Measurements from ENCODE around the gene ZNF616. TPM values are rescaled to one million over a fixed set of nuclear protein-coding genes. Genes with fewer than 3 reads are reported as not detected.
A peak's percentile ranks its signal among the peaks of the same experiment; 100 is the strongest.

Gene ZNF616
- polyA plus RNA-seq, 1 donor (not counting 4 experiments of a cell fraction or from before 2014, with no cell fraction given), result 7.6 TPM

- dilution Hi-C loops (cut with MboI; ENCODE audit: extremely low pct_ligation_motif_present, low sequenced_read_pairs), result no loop called here
- H3K4me3 ChIP-seq (ENCODE audit: control insufficient read depth in 2 of 3, extremely low read depth in 1 of 3, insufficient read depth in 2 of 3, low read depth in 1 of 3, low read length in 3 of 3), result peak within 1 kb of the TSS; percentile 86 to 98 (median 97)
- TF ChIP-seq EZH2 (IDR thresholded peaks at IDR 0.05; ENCODE audit: low read length) (no peak), CTCF (optimal IDR thresholded peaks at IDR 0.05 in 1 of 3, IDR thresholded peaks at IDR 0.05 in 1 of 3, conservative IDR thresholded peaks at IDR 0.05 in 1 of 3; ENCODE audit: extremely low read depth in 1 of 3, insufficient read depth in 2 of 3, low read length in 3 of 3) (no peak)
- FAIRE-seq, result peak; percentile 68
- H2AFZ ChIP-seq (ENCODE audit: control insufficient read depth, low read length), result peak within 1 kb of the TSS; percentile 97
- peaks cover 3% of the 10 kb centered on the region for H3K4me1 ChIP-seq (ENCODE audit: control insufficient read depth, extremely low read depth, insufficient read depth, low read length)
- H3K9me1 ChIP-seq (ENCODE audit: control insufficient read depth, extremely low read depth, insufficient read depth, low read length), result no peaks in the 10 kb centered on the region
- H4K20me1 ChIP-seq (ENCODE audit: control insufficient read depth, extremely low read depth, insufficient read depth, low read length), result no peaks in the 10 kb centered on the region
- peaks cover 2 to 5% of the 10 kb centered on the region in 2 experiments for H3K36me3 ChIP-seq (ENCODE audit: control insufficient read depth in 2 of 2, extremely low read depth in 1 of 2, insufficient read depth in 2 of 2, low read length in 2 of 2)
- H3K27ac ChIP-seq (ENCODE audit: control insufficient read depth, insufficient read depth, low read length), result peak within 1 kb of the TSS; percentile 79
- no peaks in the 10 kb centered on the region for H3K9me3 ChIP-seq (ENCODE audit: control insufficient read depth, low read depth, low read length)
- H3K79me2 ChIP-seq (ENCODE audit: control insufficient read depth, insufficient read depth, low read length), result peaks cover 6% of the 10 kb centered on the region
- peak within 1 kb of the TSS; percentile 94 for H3K4me2 ChIP-seq (ENCODE audit: control insufficient read depth, extremely low read depth, insufficient read depth, low read depth, low read length)
- H3K9ac ChIP-seq (ENCODE audit: control insufficient read depth, extremely low read depth, insufficient read depth, low read length), result peak within 1 kb of the TSS; percentile 93
- DNase-seq (ENCODE audit: low read depth, low spot score), result peak; percentile 23
- no peaks in the 10 kb centered on the region for H3K27me3 ChIP-seq (ENCODE audit: control insufficient read depth, extremely low read depth, insufficient read depth, low read length)
Observed at GRCh38 chr19:52171321-52172169, 31.8 kb upstream of the ZNF616 start, which contains the start of gene ZNF836. ZNF836 (minus strand) TSS chr19:52171621; CDS start chr19:52168072, 3,549 bp downstream.

GRCh38 chr19:52170863-52171320, 31.2 kb upstream of the ZNF616 start:
- FAIRE-seq (no peak), DNase-seq (ENCODE audit: low read depth, low spot score) (no peak)
- Histone ChIP-seq H3K9me1 (ENCODE audit: control insufficient read depth, extremely low read depth, insufficient read depth, low read length) (no peaks in the 10 kb centered on the region), H2AFZ (ENCODE audit: control insufficient read depth, low read length) (peak overlapping the region; percentile 97), H3K4me3 (ENCODE audit: control insufficient read depth in 2 of 3, extremely low read depth in 1 of 3, insufficient read depth in 2 of 3, low read depth in 1 of 3, low read length in 3 of 3) (peak overlapping the region; percentile 86 to 98 (median 97)), H4K20me1 (ENCODE audit: control insufficient read depth, extremely low read depth, insufficient read depth, low read length) (no peaks in the 10 kb centered on the region), H3K27ac (ENCODE audit: control insufficient read depth, insufficient read depth, low read length) (peak overlapping the region; percentile 79), H3K27me3 (ENCODE audit: control insufficient read depth, extremely low read depth, insufficient read depth, low read length) (no peaks in the 10 kb centered on the region), H3K79me2 (ENCODE audit: control insufficient read depth, insufficient read depth, low read length) (peaks cover 6% of the 10 kb centered on the region), H3K4me1 (ENCODE audit: control insufficient read depth, extremely low read depth, insufficient read depth, low read length) (peaks cover 3% of the 10 kb centered on the region), H3K4me2 (ENCODE audit: control insufficient read depth, extremely low read depth, insufficient read depth, low read depth, low read length) (peak overlapping the region; percentile 94), H3K9ac (ENCODE audit: control insufficient read depth, extremely low read depth, insufficient read depth, low read length) (peak overlapping the region; percentile 93), H3K36me3 (ENCODE audit: control insufficient read depth in 2 of 2, extremely low read depth in 1 of 2, insufficient read depth in 2 of 2, low read length in 2 of 2) (peaks cover 2 to 5% of the 10 kb centered on the region in 2 experiments), H3K9me3 (ENCODE audit: control insufficient read depth, low read depth, low read length) (no peaks in the 10 kb centered on the region)
- dilution Hi-C loops (cut with MboI; ENCODE audit: extremely low pct_ligation_motif_present, low sequenced_read_pairs), result no loop called here
- TF ChIP-seq EZH2 (IDR thresholded peaks at IDR 0.05; ENCODE audit: low read length), result no peak
- no peak for TF ChIP-seq CTCF (optimal IDR thresholded peaks at IDR 0.05 in 1 of 3, IDR thresholded peaks at IDR 0.05 in 1 of 3, conservative IDR thresholded peaks at IDR 0.05 in 1 of 3; ENCODE audit: extremely low read depth in 1 of 3, insufficient read depth in 2 of 3, low read length in 3 of 3)
